ENCODE measurements around the gene DEFB128. TPM values are rescaled to one million over a fixed set of nuclear protein-coding genes. Genes with fewer than 3 reads are reported as not detected.
"Not testable (repeated sequence)": the region's sequence is repeated elsewhere in the genome, so short reads cannot be mapped to it uniquely, and the experiment has no call there.

DEFB128 gene
- total RNA-seq, 1 donor, result not detected

GRCh38 chr20:203630-204029, 14.1 kb upstream of the DEFB128 start:
- H3K4me3 ChIP-seq (ENCODE audit: low read length); H3K4me1 ChIP-seq (ENCODE audit: insufficient read depth, low read length); H3K9me3 ChIP-seq (ENCODE audit: low read depth, low read length); H3K27me3 ChIP-seq (ENCODE audit: insufficient read depth, low read length): not testable (repeated sequence)

- Histone ChIP-seq H3K4me1 (ENCODE audit: insufficient read depth, low read length) (no peaks in the 10 kb centered on the region), H3K27me3 (ENCODE audit: insufficient read depth, low read length) (peaks cover 4% of the 10 kb centered on the region), H3K9me3 (ENCODE audit: low read depth, low read length) (no peaks in the 10 kb centered on the region), H3K4me3 (ENCODE audit: low read length) (no peak overlapping the region)
These were observed 10.5 kb upstream of the DEFB128 start for GRCh38 chr20:199996-200395.

GRCh38 chr20:198225-198624, 8.7 kb upstream of the DEFB128 start:
- no peaks in the 10 kb centered on the region for H3K9me3 ChIP-seq (ENCODE audit: low read depth, low read length)

GRCh38 chr20:187733-188132, 1.8 kb downstream of the DEFB128 start:
- Histone ChIP-seq H3K27me3 (ENCODE audit: insufficient read depth, low read length) (peaks cover 21% of the 10 kb centered on the region), H3K9me3 (ENCODE audit: low read depth, low read length) (peaks cover 9% of the 10 kb centered on the region), H3K4me3 (ENCODE audit: low read length) (no peak overlapping the region), H3K4me1 (ENCODE audit: insufficient read depth, low read length) (no peaks in the 10 kb centered on the region)

More at GRCh38 chr20:198225-198624, 8.7 kb upstream of the DEFB128 start:
- Histone ChIP-seq H3K27me3 (ENCODE audit: insufficient read depth, low read length) (peaks cover 4% of the 10 kb centered on the region), H3K4me1 (ENCODE audit: insufficient read depth, low read length) (no peaks in the 10 kb centered on the region), H3K4me3 (ENCODE audit: low read length) (no peak overlapping the region)

GRCh38 chr20:184288-184687, 5.2 kb downstream of the DEFB128 start:
- peaks cover 9% of the 10 kb centered on the region for H3K9me3 ChIP-seq (ENCODE audit: low read depth, low read length)
- H3K4me1 ChIP-seq (ENCODE audit: insufficient read depth, low read length), result no peaks in the 10 kb centered on the region

GRCh38 chr20:168876-169275, 20.6 kb downstream of the DEFB128 start:
- Histone ChIP-seq H3K27me3 (ENCODE audit: insufficient read depth, low read length) (peaks cover 11% of the 10 kb centered on the region), H3K9me3 (ENCODE audit: low read depth, low read length) (no peaks in the 10 kb centered on the region), H3K4me3 (ENCODE audit: low read length) (no peak overlapping the region), H3K4me1 (ENCODE audit: insufficient read depth, low read length) (no peaks in the 10 kb centered on the region)

More at GRCh38 chr20:184288-184687, 5.2 kb downstream of the DEFB128 start:
- Histone ChIP-seq H3K4me3 (ENCODE audit: low read length) (no peak overlapping the region), H3K27me3 (ENCODE audit: insufficient read depth, low read length) (peaks cover 33% of the 10 kb centered on the region)

- Histone ChIP-seq H3K4me3 (ENCODE audit: low read length) (no peak overlapping the region), H3K4me1 (ENCODE audit: insufficient read depth, low read length) (no peaks in the 10 kb centered on the region), H3K9me3 (ENCODE audit: low read depth, low read length) (no peaks in the 10 kb centered on the region), H3K27me3 (ENCODE audit: insufficient read depth, low read length) (peaks cover 14% of the 10 kb centered on the region)
These were observed 24.9 kb downstream of the DEFB128 start for GRCh38 chr20:164618-165017.

- Histone ChIP-seq H3K4me3 (ENCODE audit: low read length) (no peak within 1 kb of the TSS), H3K27me3 (ENCODE audit: insufficient read depth, low read length) (peaks cover 3% of the 10 kb centered on the region), H3K4me1 (ENCODE audit: insufficient read depth, low read length) (no peaks in the 10 kb centered on the region), H3K9me3 (ENCODE audit: low read depth, low read length) (no peaks in the 10 kb centered on the region)
These were observed 32.4 kb downstream of the DEFB128 start, which contains the start of gene DEFB127 for GRCh38 chr20:157154-157553. DEFB127 (plus strand) TSS chr20:157454; CDS start chr20:157545, 91 bp downstream.

- Histone ChIP-seq H3K4me1 (ENCODE audit: insufficient read depth, low read length) (no peaks in the 10 kb centered on the region), H3K27me3 (ENCODE audit: insufficient read depth, low read length) (peaks cover 8% of the 10 kb centered on the region), H3K4me3 (ENCODE audit: low read length) (no peak overlapping the region), H3K9me3 (ENCODE audit: low read depth, low read length) (no peaks in the 10 kb centered on the region)
These were observed 37.4 kb downstream of the DEFB128 start for GRCh38 chr20:152131-152530.

GRCh38 chr20:145877-146276, 43.6 kb downstream of the DEFB128 start:
- peaks cover 27% of the 10 kb centered on the region for H3K27me3 ChIP-seq (ENCODE audit: insufficient read depth, low read length)
- no peaks in the 10 kb centered on the region for H3K9me3 ChIP-seq (ENCODE audit: low read depth, low read length)
- H3K4me3 ChIP-seq (ENCODE audit: low read length), result no peak overlapping the region
- no peaks in the 10 kb centered on the region for H3K4me1 ChIP-seq (ENCODE audit: insufficient read depth, low read length)

- no peaks in the 10 kb centered on the region for H3K9me3 ChIP-seq (ENCODE audit: low read depth, low read length)
- H3K27me3 ChIP-seq (ENCODE audit: insufficient read depth, low read length), result peaks cover 25% of the 10 kb centered on the region
- no peak within 1 kb of the TSS for H3K4me3 ChIP-seq (ENCODE audit: low read length)
- no peaks in the 10 kb centered on the region for H3K4me1 ChIP-seq (ENCODE audit: insufficient read depth, low read length)
These were observed 47.2 kb downstream of the DEFB128 start, which contains the start of gene DEFB126 for GRCh38 chr20:142290-142689. DEFB126 (plus strand) TSS chr20:142590; CDS start chr20:142629, 39 bp downstream.

Other genes starting within 250 kb of the DEFB128 start
- not detected for gene DEFB125, start 102.0 kb downstream of the DEFB128 start, total RNA-seq
- not detected for gene DEFB126, start 47.1 kb downstream of the DEFB128 start, total RNA-seq
- not detected for gene DEFB127, start 32.3 kb downstream of the DEFB128 start, total RNA-seq
- gene DEFB129, start 37.5 kb upstream of the DEFB128 start, total RNA-seq, result not detected
- gene DEFB132, start 68.0 kb upstream of the DEFB128 start, total RNA-seq, result not detected
- 0.73 TPM for gene C20orf96, start 101.0 kb upstream of the DEFB128 start, total RNA-seq
- gene ZCCHC3, start 107.9 kb upstream of the DEFB128 start, total RNA-seq, result 16.8 TPM
- gene SOX12, start 135.8 kb upstream of the DEFB128 start, total RNA-seq, result 1.3 TPM
- 0.63 TPM for gene NRSN2, start 157.4 kb upstream of the DEFB128 start, total RNA-seq
- 4.8 TPM for gene TRIB3, start 191.0 kb upstream of the DEFB128 start, total RNA-seq
- 49.4 TPM for gene RBCK1, start 218.6 kb upstream of the DEFB128 start, total RNA-seq

All from mononuclear cell (primary cell).